Brain pericyte (primary cell): ENCODE measurements around the gene CABS1.

ENCODE experiments used
- DNase-seq: peaks from one replicate; pipeline ENCODE4 v3.0.0-alpha.2; 2012; ENCODE audit warnings: low read depth, low spot score

The CABS1 gene

DNA sequence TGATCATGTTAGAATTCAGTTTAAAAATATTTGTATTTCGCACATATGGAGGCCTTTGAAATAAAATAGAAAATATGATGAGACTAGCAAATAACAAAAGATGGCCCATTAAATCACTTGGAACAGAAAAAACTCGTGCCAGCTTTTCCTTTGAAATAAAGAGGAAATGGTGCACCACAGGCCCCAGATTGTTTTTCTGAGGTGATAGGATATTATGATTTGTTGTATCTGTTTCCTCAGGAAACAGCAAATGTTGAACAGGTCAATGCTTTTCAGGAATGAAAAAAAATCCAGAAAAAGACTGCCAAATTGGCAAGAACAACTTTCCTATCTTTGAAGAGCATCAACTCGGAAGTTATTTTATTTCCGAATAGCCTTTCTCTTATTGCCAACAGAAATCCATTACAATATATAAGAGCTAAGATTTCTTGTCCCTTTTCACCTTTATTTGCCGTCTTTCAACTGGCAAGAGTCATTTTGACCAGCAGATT is 48.0 kb downstream of the CABS1 start, which contains the start of gene SMR3B:
Gene SMR3B (plus strand): TSS at position 441 of the 491 bp plus-strand sequence. CDS start 1,380 bp downstream, outside the sequence.
- DNase-seq: no peak
